ENCODE measurements around the gene EHMT1. TPM values are rescaled to one million over a fixed set of nuclear protein-coding genes. Genes with fewer than 3 reads are reported as not detected.

Gene EHMT1
- total RNA-seq, 1 donor from 2014 or later, result 163 TPM

GRCh38 chr9:137664676-137665075 lies 45.9 kb downstream of the EHMT1 start:
- Mint-ChIP-seq H3K27me3 (ENCODE audit: low read depth) (no peaks in the 10 kb centered on the region), H3K27ac (ENCODE audit: unreplicated experiment) (no peak overlapping the region), H3K4me3 (no peak overlapping the region), H3K4me1 (peaks cover 49% of the 10 kb centered on the region), H3K36me3 (ENCODE audit: low read depth) (peaks cover 9% of the 10 kb centered on the region), H3K9me3 (no peaks in the 10 kb centered on the region)
- no peak for TF ChIP-seq CTCF (conservative IDR thresholded peaks at IDR 0.05)
- no peak for DNase-seq (ENCODE audit: low read depth, low spot score)

DNA sequence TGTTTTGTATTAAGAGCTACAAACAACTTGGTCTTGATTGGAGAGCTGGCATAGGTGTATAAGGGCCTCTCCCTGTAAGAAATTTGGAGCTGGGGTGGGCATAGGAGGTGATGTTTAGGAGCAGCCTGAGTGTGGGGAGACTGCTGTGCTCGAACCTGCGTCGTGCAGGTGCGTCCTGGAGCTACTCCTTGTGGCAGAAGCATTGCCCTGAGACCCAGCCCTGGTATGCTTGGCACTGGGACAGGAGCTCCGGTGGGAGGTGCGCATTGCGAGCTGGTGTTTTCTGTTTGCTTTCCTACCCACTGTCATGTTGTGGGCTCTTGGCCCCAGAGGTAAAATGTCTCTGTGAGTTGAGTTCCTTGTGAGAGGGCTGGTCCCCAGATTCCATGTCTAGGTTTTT lies 46.4 kb downstream of the EHMT1 start:
- H3K27me3 Mint-ChIP-seq (ENCODE audit: low read depth), result no peaks in the 10 kb centered on the region
- no peak for DNase-seq (ENCODE audit: low read depth, low spot score)
- no peak overlapping the region for H3K4me3 Mint-ChIP-seq
- H3K4me1 Mint-ChIP-seq, result peaks cover 53% of the 10 kb centered on the region
- peaks cover 12% of the 10 kb centered on the region for H3K36me3 Mint-ChIP-seq (ENCODE audit: low read depth)
- TF ChIP-seq CTCF (conservative IDR thresholded peaks at IDR 0.05), result no peak
- H3K27ac Mint-ChIP-seq (ENCODE audit: unreplicated experiment), result no peak overlapping the region
- no peaks in the 10 kb centered on the region for H3K9me3 Mint-ChIP-seq

- peak; percentile 36 for DNase-seq (ENCODE audit: low read depth, low spot score)
- TF ChIP-seq CTCF (conservative IDR thresholded peaks at IDR 0.05), result peak; percentile 41
- H3K4me3 Mint-ChIP-seq, result peak overlapping the region; percentile 45
- H3K9me3 Mint-ChIP-seq, result no peaks in the 10 kb centered on the region
- H3K36me3 Mint-ChIP-seq (ENCODE audit: low read depth), result peaks cover 18% of the 10 kb centered on the region
- H3K4me1 Mint-ChIP-seq, result peaks cover 60% of the 10 kb centered on the region
- no peaks in the 10 kb centered on the region for H3K27me3 Mint-ChIP-seq (ENCODE audit: low read depth)
- H3K27ac Mint-ChIP-seq (ENCODE audit: unreplicated experiment), result peak overlapping the region; percentile 82
Measured at GRCh38 chr9:137665697-137666512, 47.1 kb downstream of the EHMT1 start.

GRCh38 chr9:137666513-137666822 lies 47.7 kb downstream of the EHMT1 start:
- Mint-ChIP-seq H3K36me3 (ENCODE audit: low read depth) (peaks cover 18% of the 10 kb centered on the region), H3K4me3 (peak overlapping the region; percentile 15), H3K27me3 (ENCODE audit: low read depth) (no peaks in the 10 kb centered on the region), H3K9me3 (no peaks in the 10 kb centered on the region), H3K27ac (ENCODE audit: unreplicated experiment) (peak overlapping the region; percentile 82), H3K4me1 (peaks cover 65% of the 10 kb centered on the region)
- no peak for TF ChIP-seq CTCF (conservative IDR thresholded peaks at IDR 0.05)
- no peak for DNase-seq (ENCODE audit: low read depth, low spot score)

DNA sequence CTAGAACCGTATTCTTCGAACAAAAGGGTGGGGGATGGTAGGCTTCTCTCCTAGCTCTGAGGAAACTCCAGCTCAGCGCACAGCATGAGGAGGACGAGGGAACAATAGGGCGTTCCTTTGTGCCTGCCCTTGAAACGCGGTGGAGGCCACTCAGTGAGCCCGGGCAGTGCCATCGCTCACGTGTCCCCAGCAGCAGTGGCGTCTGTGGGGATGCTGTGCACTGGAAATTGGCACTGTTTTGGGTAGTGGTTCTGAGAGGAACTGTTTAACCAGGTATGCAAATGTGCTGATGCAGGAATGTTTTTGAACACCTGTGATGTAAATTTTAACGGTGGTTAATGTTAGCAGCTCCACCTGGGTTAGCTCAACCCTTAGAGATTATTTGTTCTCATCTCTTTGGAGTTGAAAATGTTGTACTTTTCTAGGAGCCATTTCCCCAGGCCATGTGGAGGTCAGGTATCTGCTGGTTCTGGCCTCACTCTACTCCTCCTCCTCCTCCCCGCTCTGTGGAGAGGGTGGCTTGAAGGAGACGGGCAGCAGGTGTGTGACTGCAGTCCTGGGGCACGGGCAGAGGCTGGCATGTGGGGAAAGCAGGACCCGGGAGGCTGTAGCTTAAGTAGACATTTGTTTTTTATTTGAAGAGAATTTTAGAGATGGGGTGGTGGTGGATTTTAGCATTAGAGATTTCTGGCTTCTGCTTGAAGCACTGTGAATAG lies 48.3 kb downstream of the EHMT1 start:
- TF ChIP-seq CTCF (conservative IDR thresholded peaks at IDR 0.05), result no peak
- H3K9me3 Mint-ChIP-seq, result no peaks in the 10 kb centered on the region
- peaks cover 65% of the 10 kb centered on the region for H3K4me1 Mint-ChIP-seq
- no peaks in the 10 kb centered on the region for H3K27me3 Mint-ChIP-seq (ENCODE audit: low read depth)
- H3K36me3 Mint-ChIP-seq (ENCODE audit: low read depth), result peaks cover 18% of the 10 kb centered on the region
- H3K4me3 Mint-ChIP-seq, result peak overlapping the region; percentile 15
- H3K27ac Mint-ChIP-seq (ENCODE audit: unreplicated experiment), result peak overlapping the region; percentile 82
- peak; percentile 30 for DNase-seq (ENCODE audit: low read depth, low spot score)

Data from neural crest cell (in vitro differentiated cells).